Amniotic epithelial cell (primary cell): ENCODE data around the gene SIRT3.
A peak's percentile ranks its signal among the peaks of the same experiment; 100 is the strongest.
"Not testable (repeated sequence)": the region's sequence is repeated elsewhere in the genome, so short reads cannot be mapped to it uniquely, and the experiment has no call there.

Experiments
- DNase-seq: peaks from one replicate; pipeline ENCODE4 v3.0.0-alpha.2; 2010; ENCODE audit warnings: low read depth

The SIRT3 gene

GRCh38 chr11:240315-240714 lies 4.2 kb upstream of the SIRT3 start:
- no peak for DNase-seq

- DNase-seq, result not testable (repeated sequence)
Measured at GRCh38 chr11:238346-238745, 2.2 kb upstream of the SIRT3 start.

DNA sequence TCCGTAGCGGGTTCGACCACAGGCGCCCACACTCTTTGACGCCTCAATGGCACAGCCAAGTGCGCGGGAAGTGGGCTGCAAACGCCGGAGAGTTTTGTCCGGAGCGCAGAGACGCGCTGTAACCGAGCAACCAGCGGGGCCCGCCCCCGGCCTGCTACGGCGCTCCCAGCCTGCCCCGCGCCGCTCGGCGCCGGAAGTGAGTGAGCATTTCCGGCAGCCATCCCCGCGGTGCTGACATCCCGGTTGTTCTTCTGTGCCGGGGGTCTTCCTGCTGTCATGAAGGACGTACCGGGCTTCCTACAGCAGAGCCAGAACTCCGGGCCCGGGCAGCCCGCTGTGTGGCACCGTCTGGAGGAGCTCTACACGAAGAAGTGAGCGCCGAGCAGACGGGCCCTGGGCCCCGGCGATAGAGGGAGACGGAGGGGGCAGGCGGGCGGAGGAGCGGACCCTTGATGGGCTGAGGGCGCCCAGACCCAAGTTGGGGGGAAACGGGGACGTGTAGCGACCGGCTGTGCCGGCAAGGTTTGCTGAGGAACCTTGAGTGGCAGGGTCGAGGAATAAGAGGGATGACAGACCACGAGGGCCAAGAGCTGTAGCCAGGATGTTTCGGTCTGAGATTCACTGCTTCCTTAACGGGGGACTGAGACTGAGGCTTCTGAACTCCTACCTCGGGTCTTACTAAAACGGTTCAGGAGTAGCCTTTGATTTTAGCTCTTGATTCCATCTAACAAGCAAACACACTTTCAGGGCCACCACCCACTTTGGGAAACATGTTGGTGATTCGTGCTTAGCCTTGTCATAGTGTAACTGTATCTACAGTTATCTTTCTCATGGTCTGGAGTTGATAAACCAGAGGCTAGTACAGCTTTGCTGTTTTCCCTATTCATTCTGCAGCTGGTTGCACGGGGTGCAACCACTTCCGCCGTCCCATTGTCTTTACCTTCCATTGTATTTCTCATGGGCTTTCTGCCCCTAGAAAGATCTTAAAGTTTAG lies 929 bp upstream of the SIRT3 start, which contains the start of gene PSMD13:
Gene PSMD13, plus strand, starts transcription at position 203 of the 994 bp plus-strand sequence. Its CDS starts 74 bp downstream, at position 277.
- DNase-seq, result peak; percentile 70

GRCh38 chr11:235609-235996 lies 539 bp downstream of the SIRT3 start:
- DNase-seq, result peak; percentile 37

- no peak for DNase-seq
Measured at GRCh38 chr11:235180-235579, 962 bp downstream of the SIRT3 start.

- DNase-seq, result no peak
Measured at GRCh38 chr11:232783-233565, 3.2 kb downstream of the SIRT3 start.

DNA sequence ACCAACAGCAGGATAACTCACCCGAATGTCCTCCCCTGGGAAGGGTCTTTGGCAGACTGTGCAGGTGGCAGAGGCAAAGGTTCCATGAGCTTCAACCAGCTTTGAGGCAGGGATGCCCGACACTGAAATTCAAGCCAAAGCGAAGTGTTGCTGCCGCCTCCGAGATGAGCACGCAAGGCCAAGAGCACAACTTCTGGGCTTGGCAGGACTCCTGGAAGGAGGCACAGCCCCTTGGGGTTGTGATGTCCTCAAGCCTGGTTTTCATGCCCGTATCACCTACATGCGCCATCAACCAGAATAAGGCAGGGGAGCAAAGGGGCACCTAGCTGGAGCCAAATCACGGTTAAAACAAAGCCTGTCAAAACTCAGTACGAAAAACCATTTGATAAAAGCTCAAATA lies 5.7 kb downstream of the SIRT3 start:
- no peak for DNase-seq

DNA sequence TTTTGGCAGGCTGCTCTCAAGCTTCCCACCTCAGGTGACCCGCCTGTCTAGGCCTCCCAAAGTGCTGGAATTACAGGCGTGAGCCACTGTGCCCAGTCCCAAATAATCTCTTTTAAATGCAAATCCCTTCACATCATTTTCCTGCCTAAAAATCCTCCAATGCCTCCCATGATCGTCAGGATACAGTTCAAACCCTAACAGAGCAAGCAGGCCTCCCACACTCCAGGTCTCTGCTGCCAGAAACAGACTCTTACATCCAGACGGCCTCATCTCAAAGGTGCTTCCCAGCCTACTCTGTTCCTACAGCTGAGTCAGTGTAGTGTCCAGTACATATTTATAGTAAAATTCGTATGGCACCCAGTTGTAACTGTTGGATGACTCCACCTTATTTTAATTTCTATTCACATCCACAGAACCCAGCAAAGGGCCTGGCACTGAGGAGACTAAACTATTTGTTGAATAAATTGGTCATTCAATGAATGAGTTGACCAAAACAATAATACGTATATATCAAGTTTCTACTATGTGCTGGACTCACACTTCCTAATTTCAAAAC lies 8.2 kb downstream of the SIRT3 start:
- no peak for DNase-seq

DNA sequence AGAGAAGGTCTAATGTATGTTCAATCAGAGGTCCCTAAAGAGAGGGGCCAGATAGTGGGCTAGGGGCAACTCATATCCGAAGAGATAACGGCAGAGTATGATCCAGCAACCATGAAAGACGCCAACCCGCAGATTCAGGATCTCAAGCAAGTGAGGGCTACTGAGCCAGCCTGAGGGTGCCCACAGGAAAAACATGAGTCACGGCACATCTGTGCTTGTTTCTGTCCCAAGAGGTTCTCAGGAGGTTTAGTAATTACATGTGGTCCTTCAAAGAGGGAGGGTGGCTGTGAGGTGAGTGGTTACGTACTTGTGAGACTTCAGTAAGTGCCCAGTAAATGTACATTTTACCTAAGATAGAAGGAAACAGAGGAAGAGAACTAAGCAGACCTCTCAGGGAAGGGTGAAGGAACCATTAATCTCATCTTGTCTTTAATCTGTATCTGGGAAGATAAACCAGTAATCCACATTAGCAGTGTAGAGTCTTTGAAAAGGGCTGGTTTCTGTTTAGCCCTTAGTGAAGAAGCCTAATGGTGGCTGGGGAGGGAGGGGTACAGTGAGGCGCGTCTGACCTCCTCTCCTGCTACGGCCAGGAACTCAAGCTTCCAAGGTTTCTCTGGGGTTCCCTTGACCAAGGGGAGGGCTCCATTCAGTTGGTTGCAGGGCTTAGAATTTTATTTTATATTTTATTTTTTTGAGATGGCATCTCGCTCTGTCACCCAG lies 10.2 kb downstream of the SIRT3 start:
- peak; percentile 64 for DNase-seq

DNA sequence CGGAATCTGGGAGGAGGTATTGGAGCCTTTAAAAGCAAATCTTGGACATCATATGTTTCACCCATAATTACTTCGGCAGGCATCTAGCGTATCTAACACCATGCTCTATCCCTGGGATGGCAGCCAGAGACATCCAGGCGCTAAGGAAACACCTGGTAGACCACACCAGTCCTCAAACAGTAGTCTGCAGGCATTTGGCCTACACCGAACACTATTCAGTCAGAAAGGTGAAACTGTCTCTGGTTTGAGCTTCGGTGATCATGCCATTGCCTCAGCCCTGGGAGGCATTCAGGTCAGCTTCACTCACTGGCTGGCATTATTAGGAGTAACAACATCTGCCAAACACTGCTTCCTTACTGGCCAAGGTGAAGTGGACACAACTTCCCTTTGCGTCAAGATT lies 11.7 kb downstream of the SIRT3 start:
- DNase-seq, result no peak

GRCh38 chr11:223884-224283 lies 12.3 kb downstream of the SIRT3 start:
- no peak for DNase-seq

GRCh38 chr11:223026-223789 lies 12.9 kb downstream of the SIRT3 start:
- no peak for DNase-seq

- no peak for DNase-seq
Measured at GRCh38 chr11:221998-222789, 13.9 kb downstream of the SIRT3 start.

- DNase-seq, result no peak
Measured at GRCh38 chr11:221539-221938, 14.6 kb downstream of the SIRT3 start.

DNA sequence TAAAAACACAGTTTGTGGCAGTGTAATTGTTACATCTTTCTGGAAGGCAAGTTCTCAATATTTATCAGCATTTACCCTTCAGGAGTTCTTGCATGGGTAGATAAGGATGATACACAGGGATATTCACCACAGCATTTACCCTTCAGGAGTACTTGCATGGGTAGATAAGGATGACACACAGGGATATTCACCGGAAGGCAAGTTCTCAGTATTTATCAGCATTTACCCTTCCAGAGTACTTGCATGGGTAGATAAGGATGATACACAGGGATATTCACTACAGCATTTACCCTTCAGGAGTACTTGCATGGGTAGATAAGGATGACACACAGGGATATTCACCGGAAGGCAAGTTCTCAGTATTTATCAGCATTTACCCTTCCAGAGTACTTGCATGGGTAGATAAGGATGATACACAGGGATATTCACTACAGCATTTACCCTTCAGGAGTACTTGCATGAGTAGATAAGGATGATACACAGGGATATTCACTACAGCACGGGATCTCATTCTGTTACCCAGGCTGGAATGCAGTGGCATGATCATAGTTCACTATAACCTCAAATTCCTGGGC lies 15.4 kb downstream of the SIRT3 start:
- DNase-seq, result peak; percentile 81

GRCh38 chr11:218815-219593 lies 17.1 kb downstream of the SIRT3 start:
- no peak for DNase-seq

DNA sequence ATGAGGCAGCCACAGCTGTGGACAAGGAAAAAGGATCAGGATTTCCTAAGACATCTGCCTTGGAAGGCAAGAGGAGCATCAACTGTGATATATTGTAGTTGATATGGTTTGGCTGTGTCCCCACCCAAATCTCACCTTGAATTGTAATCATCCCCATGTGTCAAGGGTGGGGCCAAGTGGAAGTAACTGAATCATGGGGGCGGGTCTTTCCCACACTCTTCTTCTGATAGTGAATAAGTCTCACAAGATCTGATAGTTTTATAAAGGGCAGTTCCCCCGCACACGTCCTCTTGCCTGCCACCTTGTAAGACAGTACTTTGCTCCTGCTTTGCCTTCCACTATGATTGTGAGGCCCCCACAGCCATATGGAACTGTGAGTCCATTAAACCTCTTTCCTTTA lies 18.4 kb downstream of the SIRT3 start:
- DNase-seq, result no peak

DNA sequence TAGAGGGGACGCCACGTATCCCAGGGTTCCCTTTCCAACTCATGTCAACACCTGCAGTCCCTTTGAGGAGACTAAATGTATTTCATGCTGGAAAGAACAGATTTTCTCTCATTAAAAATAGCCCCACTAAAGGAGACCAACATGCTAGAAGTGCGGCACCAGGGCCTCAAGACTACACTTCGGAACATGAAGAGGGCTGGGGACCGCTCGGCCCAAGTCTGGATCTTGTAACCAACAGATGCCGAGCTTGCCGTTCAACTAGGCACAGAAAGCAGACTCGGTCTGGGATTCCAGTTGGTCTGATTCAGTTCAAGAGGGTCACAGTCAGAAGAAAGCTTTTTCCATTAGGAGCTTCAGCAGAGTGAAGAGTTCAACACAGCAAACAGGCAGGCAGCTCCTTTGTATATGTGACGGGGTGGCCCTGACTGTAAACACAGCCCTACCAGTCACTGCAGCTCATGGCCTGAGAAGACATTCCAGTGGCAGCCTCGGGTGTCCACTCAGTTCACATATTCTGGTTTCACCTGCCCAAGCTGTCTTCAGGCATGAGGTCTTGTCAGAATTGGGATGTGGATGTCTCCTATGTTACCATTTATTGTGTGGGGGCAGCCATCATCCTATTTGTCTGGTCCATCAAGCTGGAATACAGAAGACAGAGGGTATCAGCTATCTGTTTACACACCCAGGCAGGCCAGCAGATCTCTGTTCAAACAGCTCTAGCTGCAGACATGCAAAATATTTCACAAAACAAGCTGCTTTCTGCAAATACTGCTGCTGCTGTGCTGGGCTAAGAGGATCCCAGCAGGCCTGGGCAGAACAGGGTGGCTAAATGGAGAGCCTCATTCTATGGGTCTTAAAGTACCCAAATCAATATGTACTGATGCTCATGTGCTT lies 19.8 kb downstream of the SIRT3 start:
- no peak for DNase-seq
